Measurements from ENCODE around the gene EIF4G3.

Gene EIF4G3

DNA sequence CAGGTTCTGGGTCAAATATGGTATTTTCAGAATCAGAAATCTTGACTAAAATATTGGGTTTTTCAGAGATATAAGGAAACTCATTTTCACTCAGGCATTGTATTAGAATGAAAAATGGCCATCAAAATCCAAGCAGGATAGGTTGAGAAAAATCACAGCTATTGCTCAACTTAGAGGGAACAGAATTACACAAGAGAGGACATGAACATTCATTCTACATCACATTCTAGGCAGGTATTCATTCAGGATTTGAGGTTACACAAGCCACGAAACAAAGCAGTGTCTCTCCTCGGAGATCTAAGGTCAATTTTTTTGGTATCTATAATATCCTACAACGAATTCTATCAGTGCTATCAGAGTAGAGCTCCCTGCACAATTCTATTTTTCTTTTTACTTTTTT, 226.0 kb downstream of the EIF4G3 start:
- no peak overlapping the region for H3K4me3 ChIP-seq (ENCODE audit: low read depth, low read length)
- H3K27me3 ChIP-seq (replicated peaks) = no peaks in the 10 kb centered on the region
- peaks cover 2% of the 10 kb centered on the region for H3K36me3 ChIP-seq (replicated peaks)
- in situ Hi-C loops (cut with HindIII; ENCODE audit: low pct_ligation_motif_present, low sequenced_read_pairs) = no loop called here
- no peak overlapping the region for H3K27ac ChIP-seq
- TF ChIP-seq CTCF (IDR thresholded peaks at IDR 0.05; ENCODE audit: low read depth, low read length, missing control alignments) = no peak
- no peak for DNase-seq

GRCh38 chr1:20949871-20950590, 226.7 kb downstream of the EIF4G3 start:
- no peak for DNase-seq
- in situ Hi-C loops (cut with HindIII; ENCODE audit: low pct_ligation_motif_present, low sequenced_read_pairs) = no loop called here
- Histone ChIP-seq H3K27me3 (replicated peaks) (no peaks in the 10 kb centered on the region), H3K36me3 (replicated peaks) (peaks cover 2% of the 10 kb centered on the region), H3K27ac (no peak overlapping the region), H3K4me3 (ENCODE audit: low read depth, low read length) (no peak overlapping the region)
- TF ChIP-seq CTCF (IDR thresholded peaks at IDR 0.05; ENCODE audit: low read depth, low read length, missing control alignments) = no peak

DNA sequence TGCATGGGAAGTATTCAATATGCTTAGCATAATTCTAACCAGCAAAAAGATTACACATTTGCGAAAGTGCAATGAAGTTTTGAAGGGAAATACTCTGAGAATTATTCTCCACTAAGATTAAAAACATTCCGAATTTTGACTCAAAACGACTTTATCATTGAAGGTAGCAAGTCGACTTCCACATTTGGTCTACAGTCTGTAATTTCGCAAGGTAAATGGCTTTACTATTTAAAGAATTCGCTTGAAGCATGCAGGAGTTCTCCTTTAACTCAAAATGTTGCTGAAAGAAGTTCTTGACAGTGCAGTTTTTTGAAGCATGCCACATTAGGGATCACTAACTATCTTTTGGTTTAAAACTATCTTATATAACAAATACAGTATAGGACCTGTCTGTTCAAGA, 228.6 kb downstream of the EIF4G3 start:
- in situ Hi-C loops (cut with HindIII; ENCODE audit: low pct_ligation_motif_present, low sequenced_read_pairs) = no loop called here
- no peak for DNase-seq

GRCh38 chr1:20947409-20947808, 229.3 kb downstream of the EIF4G3 start:
- in situ Hi-C loops (cut with HindIII; ENCODE audit: low pct_ligation_motif_present, low sequenced_read_pairs) = no loop called here
- DNase-seq = no peak
- H3K36me3 ChIP-seq (replicated peaks) = peaks cover 2% of the 10 kb centered on the region
- no peak overlapping the region for H3K27ac ChIP-seq
- TF ChIP-seq CTCF (IDR thresholded peaks at IDR 0.05; ENCODE audit: low read depth, low read length, missing control alignments) = no peak
- no peak overlapping the region for H3K4me3 ChIP-seq (ENCODE audit: low read depth, low read length)
- H3K27me3 ChIP-seq (replicated peaks) = no peaks in the 10 kb centered on the region

More for the DNA sequence above, 228.6 kb downstream of the EIF4G3 start:
- no peak for TF ChIP-seq CTCF (IDR thresholded peaks at IDR 0.05; ENCODE audit: low read depth, low read length, missing control alignments)
- no peak overlapping the region for H3K27ac ChIP-seq
- no peaks in the 10 kb centered on the region for H3K27me3 ChIP-seq (replicated peaks)
- no peak overlapping the region for H3K4me3 ChIP-seq (ENCODE audit: low read depth, low read length)
- peaks cover 2% of the 10 kb centered on the region for H3K36me3 ChIP-seq (replicated peaks)

DNA sequence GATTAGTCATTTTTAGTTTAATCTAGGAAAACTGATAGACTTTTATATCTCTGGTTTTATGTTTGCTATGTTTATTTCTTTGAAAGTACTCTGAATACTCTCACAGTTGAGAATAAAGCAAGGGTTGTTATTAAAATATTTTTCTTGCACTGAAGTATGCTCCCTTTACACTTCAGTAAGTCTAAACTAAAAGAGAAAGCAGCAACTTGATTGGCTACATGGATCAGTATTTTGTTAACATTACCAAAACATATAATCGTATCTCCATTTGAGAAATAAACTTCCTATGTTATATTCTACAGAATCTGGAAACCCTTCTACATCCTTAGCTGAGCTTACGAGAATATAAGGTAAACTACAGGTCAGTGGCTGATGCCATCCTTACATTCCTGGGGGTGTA, 240.1 kb downstream of the EIF4G3 start:
- Histone ChIP-seq H3K27me3 (replicated peaks) (no peaks in the 10 kb centered on the region), H3K4me3 (ENCODE audit: low read depth, low read length) (no peak overlapping the region), H3K36me3 (replicated peaks) (peaks cover 12% of the 10 kb centered on the region), H3K27ac (no peak overlapping the region)
- no peak for TF ChIP-seq CTCF (IDR thresholded peaks at IDR 0.05; ENCODE audit: low read depth, low read length, missing control alignments)
- DNase-seq = no peak
- in situ Hi-C loops (cut with HindIII; ENCODE audit: low pct_ligation_motif_present, low sequenced_read_pairs) = no loop called here

DNA sequence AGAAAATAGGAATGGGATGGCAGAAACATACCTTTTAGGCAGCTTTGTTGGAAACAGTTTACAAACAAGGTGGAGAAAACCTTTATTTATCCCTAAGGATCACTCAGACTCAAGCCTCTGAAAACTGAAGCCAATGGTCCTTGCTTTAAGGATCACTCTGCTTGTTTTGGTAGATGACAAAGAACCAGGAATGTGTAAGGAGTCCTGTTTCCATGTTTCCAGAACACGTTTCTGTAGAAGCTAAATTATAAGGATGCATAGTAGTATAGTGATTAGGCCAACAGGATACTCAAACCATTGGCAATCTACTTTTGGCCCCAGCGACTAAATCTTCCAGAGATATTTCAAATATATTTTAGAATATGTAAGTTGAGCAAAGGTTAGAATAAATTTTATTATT, 240.5 kb downstream of the EIF4G3 start:
- Histone ChIP-seq H3K27ac (no peak overlapping the region), H3K4me3 (ENCODE audit: low read depth, low read length) (no peak overlapping the region), H3K36me3 (replicated peaks) (peaks cover 8% of the 10 kb centered on the region), H3K27me3 (replicated peaks) (no peaks in the 10 kb centered on the region)
- DNase-seq = no peak
- TF ChIP-seq CTCF (IDR thresholded peaks at IDR 0.05; ENCODE audit: low read depth, low read length, missing control alignments) = no peak
- in situ Hi-C loops (cut with HindIII; ENCODE audit: low pct_ligation_motif_present, low sequenced_read_pairs) = no loop called here

All from brain microvascular endothelial cell (primary cell).